ENCODE results near the gene MLLT10. TPM values are rescaled to one million over a fixed set of nuclear protein-coding genes. Genes with fewer than 3 reads are reported as not detected.
A peak's percentile ranks its signal among the peaks of the same experiment; 100 is the strongest.

The MLLT10 gene
- total RNA-seq, 1 donor: 37.6 TPM

DNA sequence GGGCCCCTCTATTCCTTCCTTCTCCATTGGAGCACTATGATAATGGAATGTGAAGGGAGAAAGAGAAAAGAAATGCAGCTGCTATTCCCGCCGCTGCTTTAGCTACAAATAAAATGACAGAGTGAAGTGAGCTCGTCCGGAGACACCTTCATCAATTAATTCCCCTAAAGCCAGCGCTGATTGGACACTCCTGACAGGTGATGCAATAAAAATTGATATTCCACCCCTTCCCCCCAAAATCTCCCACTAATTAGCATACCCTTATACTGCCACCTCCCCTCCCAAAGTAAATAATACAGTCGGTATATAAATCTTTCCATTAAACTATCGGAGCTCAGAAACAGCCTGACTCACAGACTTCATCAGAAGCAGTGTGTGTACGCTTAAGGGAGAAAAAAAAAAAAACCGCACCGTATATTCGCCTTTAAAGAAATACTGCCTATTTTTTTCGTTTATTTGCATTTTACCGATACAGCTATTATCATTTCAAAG, 15.8 kb upstream of the MLLT10 start:
- peak overlapping the region; percentile 84 for H2AFZ ChIP-seq (ENCODE audit: low read length)
- H3K36me3 ChIP-seq (ENCODE audit: insufficient read depth, low read length): no peaks in the 10 kb centered on the region
- TF ChIP-seq, protein P1, sequence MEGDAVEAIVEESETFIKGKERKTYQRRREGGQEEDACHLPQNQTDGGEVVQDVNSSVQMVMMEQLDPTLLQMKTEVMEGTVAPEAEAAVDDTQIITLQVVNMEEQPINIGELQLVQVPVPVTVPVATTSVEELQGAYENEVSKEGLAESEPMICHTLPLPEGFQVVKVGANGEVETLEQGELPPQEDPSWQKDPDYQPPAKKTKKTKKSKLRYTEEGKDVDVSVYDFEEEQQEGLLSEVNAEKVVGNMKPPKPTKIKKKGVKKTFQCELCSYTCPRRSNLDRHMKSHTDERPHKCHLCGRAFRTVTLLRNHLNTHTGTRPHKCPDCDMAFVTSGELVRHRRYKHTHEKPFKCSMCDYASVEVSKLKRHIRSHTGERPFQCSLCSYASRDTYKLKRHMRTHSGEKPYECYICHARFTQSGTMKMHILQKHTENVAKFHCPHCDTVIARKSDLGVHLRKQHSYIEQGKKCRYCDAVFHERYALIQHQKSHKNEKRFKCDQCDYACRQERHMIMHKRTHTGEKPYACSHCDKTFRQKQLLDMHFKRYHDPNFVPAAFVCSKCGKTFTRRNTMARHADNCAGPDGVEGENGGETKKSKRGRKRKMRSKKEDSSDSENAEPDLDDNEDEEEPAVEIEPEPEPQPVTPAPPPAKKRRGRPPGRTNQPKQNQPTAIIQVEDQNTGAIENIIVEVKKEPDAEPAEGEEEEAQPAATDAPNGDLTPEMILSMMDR (IDR thresholded peaks at IDR 0.05; ENCODE audit: extremely low read depth, low read depth, low read length): no peak
- H3K9me3 ChIP-seq (ENCODE audit: low read depth, low read length): no peaks in the 10 kb centered on the region
- H3K4me1 ChIP-seq (ENCODE audit: insufficient read depth, low read length): peaks cover 13% of the 10 kb centered on the region
- peak overlapping the region; percentile 74 for H3K4me3 ChIP-seq (ENCODE audit: insufficient read depth, low read length)
- peak overlapping the region; percentile 96 for H3K4me2 ChIP-seq (ENCODE audit: insufficient read depth, low read length)
- H3K79me2 ChIP-seq (ENCODE audit: insufficient read depth, low read length): no peaks in the 10 kb centered on the region
- no peaks in the 10 kb centered on the region for H4K20me1 ChIP-seq (ENCODE audit: insufficient read depth, low read length)
- no peaks in the 10 kb centered on the region for H3K27me3 ChIP-seq (ENCODE audit: insufficient read depth, low read length)
- peak overlapping the region; percentile 75 for H3K27ac ChIP-seq (ENCODE audit: low read depth, low read length)
- no peak for DNase-seq (ENCODE audit: insufficient read length, low spot score, missing footprints)

DNA sequence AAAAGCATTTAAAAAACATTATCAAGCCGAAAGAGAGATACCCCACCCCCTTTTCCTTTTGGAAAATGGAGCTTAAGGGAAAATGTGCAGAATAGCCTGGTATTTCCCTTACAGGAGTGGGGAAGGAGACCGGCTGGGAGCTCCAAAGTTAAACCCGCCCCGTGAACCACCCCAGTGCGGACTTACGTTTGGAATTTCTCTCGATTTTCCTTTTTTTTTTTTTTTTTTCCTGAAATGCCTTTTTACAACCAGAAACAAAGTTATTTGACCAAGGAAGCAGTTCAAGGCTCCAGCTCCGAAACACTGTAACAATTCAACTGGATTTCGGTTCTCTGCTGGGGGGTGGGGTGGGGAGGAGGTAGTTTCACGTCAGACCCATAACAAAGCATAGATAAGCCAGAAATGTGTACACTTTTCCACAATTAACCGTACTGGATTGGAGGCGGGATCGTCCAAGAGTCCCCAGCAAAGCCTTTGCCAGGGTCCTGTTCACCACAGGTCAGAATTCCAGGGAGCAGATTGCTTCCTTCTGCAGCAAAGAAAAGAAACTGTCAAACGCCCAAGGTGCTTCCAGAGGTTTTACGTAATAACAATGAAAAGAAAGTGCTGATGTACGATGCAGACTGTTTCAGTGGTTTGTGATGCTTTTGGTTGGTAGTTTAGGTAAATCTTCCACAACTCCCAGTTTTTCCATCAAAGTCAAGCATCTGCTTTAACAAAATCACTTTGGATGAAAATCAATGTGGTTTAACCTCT, 15.2 kb upstream of the MLLT10 start:
- Histone ChIP-seq H3K4me1 (ENCODE audit: insufficient read depth, low read length) (peaks cover 13% of the 10 kb centered on the region), H3K36me3 (ENCODE audit: insufficient read depth, low read length) (no peaks in the 10 kb centered on the region), H3K27me3 (ENCODE audit: insufficient read depth, low read length) (no peaks in the 10 kb centered on the region), H3K9me3 (ENCODE audit: low read depth, low read length) (no peaks in the 10 kb centered on the region), H3K79me2 (ENCODE audit: insufficient read depth, low read length) (no peaks in the 10 kb centered on the region), H3K4me2 (ENCODE audit: insufficient read depth, low read length) (peak overlapping the region; percentile 96), H3K27ac (ENCODE audit: low read depth, low read length) (peak overlapping the region; percentile 75), H3K4me3 (ENCODE audit: insufficient read depth, low read length) (peak overlapping the region; percentile 74), H2AFZ (ENCODE audit: low read length) (peak overlapping the region; percentile 84), H4K20me1 (ENCODE audit: insufficient read depth, low read length) (no peaks in the 10 kb centered on the region)
- peak; percentile 56 for DNase-seq (ENCODE audit: insufficient read length, low spot score, missing footprints)
- TF ChIP-seq, protein P1 (IDR thresholded peaks at IDR 0.05; ENCODE audit: extremely low read depth, low read depth, low read length): no peak

DNA sequence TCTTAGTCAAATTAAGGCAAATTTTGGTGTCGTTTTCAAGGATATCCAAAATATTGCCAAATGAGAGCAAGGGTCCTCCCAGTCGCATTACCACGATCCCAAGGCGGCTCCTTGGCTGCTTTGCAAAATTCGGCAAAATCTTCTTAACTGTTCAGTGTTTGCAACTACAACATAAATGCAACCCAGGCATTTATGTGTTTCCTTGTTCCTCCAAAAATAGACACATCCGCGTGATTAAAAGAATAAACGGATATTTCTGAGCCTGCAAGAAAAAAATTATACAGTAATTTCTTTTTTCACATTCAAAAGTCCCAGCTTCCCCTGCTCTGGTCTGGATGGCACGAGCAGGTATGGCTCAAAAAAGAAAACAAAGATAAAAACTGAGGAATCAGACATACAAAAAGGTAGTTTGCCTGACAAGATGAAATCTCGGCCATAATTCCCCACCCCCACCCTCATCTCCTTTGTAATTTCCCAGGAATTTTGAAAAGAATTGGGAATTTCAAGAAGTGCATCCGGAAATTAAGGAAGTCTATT, 14.6 kb upstream of the MLLT10 start:
- peak overlapping the region; percentile 84 for H2AFZ ChIP-seq (ENCODE audit: low read length)
- no peaks in the 10 kb centered on the region for H3K36me3 ChIP-seq (ENCODE audit: insufficient read depth, low read length)
- H3K9me3 ChIP-seq (ENCODE audit: low read depth, low read length): no peaks in the 10 kb centered on the region
- H3K4me1 ChIP-seq (ENCODE audit: insufficient read depth, low read length): peaks cover 13% of the 10 kb centered on the region
- no peaks in the 10 kb centered on the region for H3K79me2 ChIP-seq (ENCODE audit: insufficient read depth, low read length)
- peak overlapping the region; percentile 74 for H3K4me3 ChIP-seq (ENCODE audit: insufficient read depth, low read length)
- no peaks in the 10 kb centered on the region for H3K27me3 ChIP-seq (ENCODE audit: insufficient read depth, low read length)
- no peaks in the 10 kb centered on the region for H4K20me1 ChIP-seq (ENCODE audit: insufficient read depth, low read length)
- H3K4me2 ChIP-seq (ENCODE audit: insufficient read depth, low read length): peak overlapping the region; percentile 96
- TF ChIP-seq, protein P1 (IDR thresholded peaks at IDR 0.05; ENCODE audit: extremely low read depth, low read depth, low read length): no peak
- DNase-seq (ENCODE audit: insufficient read length, low spot score, missing footprints): no peak
- peak overlapping the region; percentile 75 for H3K27ac ChIP-seq (ENCODE audit: low read depth, low read length)

DNA sequence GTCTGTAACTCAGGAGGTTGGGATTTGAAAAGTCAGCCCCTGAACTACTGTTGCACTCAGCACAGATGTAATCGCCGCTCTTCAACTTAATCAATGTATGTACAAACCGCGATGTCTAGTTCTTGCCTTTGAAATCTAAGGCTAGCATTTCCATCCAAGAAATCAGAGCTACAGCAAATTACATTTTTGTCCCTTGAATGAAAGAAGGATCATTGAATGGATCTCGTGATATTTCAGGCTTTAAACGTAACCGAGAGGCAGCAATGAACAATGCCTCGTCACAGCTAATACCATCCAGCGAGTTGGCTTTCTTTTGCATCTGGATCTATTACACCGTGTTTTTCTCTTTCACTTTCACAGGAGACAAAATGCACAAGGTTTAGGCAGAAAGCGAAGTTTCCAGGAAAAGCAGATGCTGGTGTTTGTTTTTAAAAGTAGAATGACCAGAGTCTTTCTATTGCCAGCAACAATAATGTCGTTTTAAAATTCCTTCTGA, 14.0 kb upstream of the MLLT10 start:
- TF ChIP-seq, protein P1 (IDR thresholded peaks at IDR 0.05; ENCODE audit: extremely low read depth, low read depth, low read length): no peak
- DNase-seq (ENCODE audit: insufficient read length, low spot score, missing footprints): peak; percentile 91
- Histone ChIP-seq H3K4me3 (ENCODE audit: insufficient read depth, low read length) (peak overlapping the region; percentile 74), H3K79me2 (ENCODE audit: insufficient read depth, low read length) (no peaks in the 10 kb centered on the region), H3K4me1 (ENCODE audit: insufficient read depth, low read length) (peaks cover 13% of the 10 kb centered on the region), H2AFZ (ENCODE audit: low read length) (peak overlapping the region; percentile 84), H3K36me3 (ENCODE audit: insufficient read depth, low read length) (no peaks in the 10 kb centered on the region), H3K4me2 (ENCODE audit: insufficient read depth, low read length) (peak overlapping the region; percentile 96), H3K27me3 (ENCODE audit: insufficient read depth, low read length) (no peaks in the 10 kb centered on the region), H3K9me3 (ENCODE audit: low read depth, low read length) (no peaks in the 10 kb centered on the region), H4K20me1 (ENCODE audit: insufficient read depth, low read length) (no peaks in the 10 kb centered on the region), H3K27ac (ENCODE audit: low read depth, low read length) (peak overlapping the region; percentile 75)

Measured in osteoblast (primary cell).